ENCODE measurements around the gene CARMIL3.

Gene CARMIL3

GRCh38 chr14:24085215-24085614, 33.4 kb downstream of the CARMIL3 start:
- Histone ChIP-seq H3K23ac (ENCODE audit: low read length) (no peak overlapping the region), H3K4ac (ENCODE audit: low read depth, low read length) (no peak overlapping the region), H3K14ac (ENCODE audit: low read length) (no peak overlapping the region), H2BK12ac (ENCODE audit: low read length) (no peak overlapping the region), H3K9ac (ENCODE audit: low read length) (no peak overlapping the region), H3K79me1 (ENCODE audit: low read length) (no peaks in the 10 kb centered on the region), H3K9me3 (ENCODE audit: insufficient read depth, low read depth, low read length) (no peaks in the 10 kb centered on the region), H4K8ac (ENCODE audit: low read depth, low read length) (no peak overlapping the region), H3K4me3 (ENCODE audit: low read depth, low read length) (no peak overlapping the region), H3K18ac (ENCODE audit: low read length) (no peak overlapping the region), H2BK120ac (ENCODE audit: insufficient read depth, low read length, poor library complexity) (no peak overlapping the region), H3K4me2 (ENCODE audit: low read length) (no peak overlapping the region), H2AK5ac (ENCODE audit: low read length) (no peak overlapping the region), H3K36me3 (ENCODE audit: control insufficient read depth in 1 of 2, insufficient read depth in 2 of 2, low read length in 2 of 2) (no peaks in the 10 kb centered on the region), H2AFZ (ENCODE audit: insufficient read depth, low read length, poor library complexity) (no peak overlapping the region), H4K12ac (ENCODE audit: low read depth, low read length) (no peak overlapping the region), H3K27me3 (ENCODE audit: insufficient read depth, low read length) (peaks cover 13% of the 10 kb centered on the region), H4K91ac (ENCODE audit: low read depth, low read length) (no peak overlapping the region), H2BK5ac (ENCODE audit: low read depth, low read length, poor library complexity) (no peak overlapping the region), H3K27ac (ENCODE audit: low read depth, low read length) (no peak overlapping the region), H3K4me1 (ENCODE audit: control insufficient read depth in 1 of 2, insufficient read depth in 2 of 2, low read length in 2 of 2) (peaks cover 3 to 6% of the 10 kb centered on the region in 2 experiments), H3K79me2 (ENCODE audit: control insufficient read depth, insufficient read depth, low read length, poor library complexity) (no peaks in the 10 kb centered on the region)
- WGBS (ENCODE audit: extremely low coverage, insufficient coverage, insufficient read length), result no CpG with 5 or more reads among the region's 3 CpGs
- DNase-seq, result no peak

- Histone ChIP-seq H3K27ac (ENCODE audit: low read depth, low read length) (no peak overlapping the region), H3K4me1 (ENCODE audit: control insufficient read depth in 1 of 2, insufficient read depth in 2 of 2, low read length in 2 of 2) (peaks cover 0 to under 1% of the 10 kb centered on the region in 2 experiments), H3K79me1 (ENCODE audit: low read length) (no peaks in the 10 kb centered on the region), H3K27me3 (ENCODE audit: insufficient read depth, low read length) (peaks cover 5% of the 10 kb centered on the region), H3K4me3 (ENCODE audit: low read depth, low read length) (no peak overlapping the region), H4K91ac (ENCODE audit: low read depth, low read length) (no peak overlapping the region), H3K14ac (ENCODE audit: low read length) (no peak overlapping the region), H3K36me3 (ENCODE audit: control insufficient read depth in 1 of 2, insufficient read depth in 2 of 2, low read length in 2 of 2) (no peaks in the 10 kb centered on the region), H4K12ac (ENCODE audit: low read depth, low read length) (no peak overlapping the region), H2BK5ac (ENCODE audit: low read depth, low read length, poor library complexity) (no peak overlapping the region), H4K8ac (ENCODE audit: low read depth, low read length) (no peak overlapping the region), H3K23ac (ENCODE audit: low read length) (no peak overlapping the region), H2AK5ac (ENCODE audit: low read length) (no peak overlapping the region), H2AFZ (ENCODE audit: insufficient read depth, low read length, poor library complexity) (no peak overlapping the region), H3K9me3 (ENCODE audit: insufficient read depth, low read depth, low read length) (no peaks in the 10 kb centered on the region), H3K79me2 (ENCODE audit: control insufficient read depth, insufficient read depth, low read length, poor library complexity) (no peaks in the 10 kb centered on the region), H3K4me2 (ENCODE audit: low read length) (no peak overlapping the region), H2BK120ac (ENCODE audit: insufficient read depth, low read length, poor library complexity) (no peak overlapping the region), H3K4ac (ENCODE audit: low read depth, low read length) (no peak overlapping the region), H3K9ac (ENCODE audit: low read length) (no peak overlapping the region), H3K18ac (ENCODE audit: low read length) (no peak overlapping the region), H2BK12ac (ENCODE audit: low read length) (no peak overlapping the region)
- no peak for DNase-seq
- WGBS (ENCODE audit: extremely low coverage, insufficient coverage, insufficient read length), result no CpG with 5 or more reads among the region's 3 CpGs
Measured at GRCh38 chr14:24086193-24086955, 34.6 kb downstream of the CARMIL3 start.

- Histone ChIP-seq H2BK5ac (ENCODE audit: low read depth, low read length, poor library complexity) (no peak overlapping the region), H3K9ac (ENCODE audit: low read length) (no peak overlapping the region)
Measured at GRCh38 chr14:24087004-24087403, 35.2 kb downstream of the CARMIL3 start.

GRCh38 chr14:24088095-24088494, 36.3 kb downstream of the CARMIL3 start:
- no peak overlapping the region for H3K4me2 ChIP-seq (ENCODE audit: low read length)
- no peaks in the 10 kb centered on the region for H3K4me1 ChIP-seq (ENCODE audit: control insufficient read depth in 1 of 2, insufficient read depth in 2 of 2, low read length in 2 of 2)
- DNase-seq, result no peak
- no peak overlapping the region for H2BK5ac ChIP-seq (ENCODE audit: low read depth, low read length, poor library complexity)
- no peak overlapping the region for H3K23ac ChIP-seq (ENCODE audit: low read length)
- no peaks in the 10 kb centered on the region for H3K9me3 ChIP-seq (ENCODE audit: insufficient read depth, low read depth, low read length)
- no peaks in the 10 kb centered on the region for H3K36me3 ChIP-seq (ENCODE audit: control insufficient read depth in 1 of 2, insufficient read depth in 2 of 2, low read length in 2 of 2)
- H2BK12ac ChIP-seq (ENCODE audit: low read length), result no peak overlapping the region
- no peak overlapping the region for H4K91ac ChIP-seq (ENCODE audit: low read depth, low read length)
- no CpG with 5 or more reads among the region's 2 CpGs for WGBS (ENCODE audit: extremely low coverage, insufficient coverage, insufficient read length)
- no peak overlapping the region for H3K27ac ChIP-seq (ENCODE audit: low read depth, low read length)
- no peak overlapping the region for H2BK120ac ChIP-seq (ENCODE audit: insufficient read depth, low read length, poor library complexity)
- H3K79me1 ChIP-seq (ENCODE audit: low read length), result no peaks in the 10 kb centered on the region
- no peak overlapping the region for H2AK5ac ChIP-seq (ENCODE audit: low read length)
- no peak overlapping the region for H3K9ac ChIP-seq (ENCODE audit: low read length)
- H2AFZ ChIP-seq (ENCODE audit: insufficient read depth, low read length, poor library complexity), result no peak overlapping the region
- H3K18ac ChIP-seq (ENCODE audit: low read length), result no peak overlapping the region
- no peak overlapping the region for H4K12ac ChIP-seq (ENCODE audit: low read depth, low read length)
- H3K79me2 ChIP-seq (ENCODE audit: control insufficient read depth, insufficient read depth, low read length, poor library complexity), result no peaks in the 10 kb centered on the region
- no peaks in the 10 kb centered on the region for H3K27me3 ChIP-seq (ENCODE audit: insufficient read depth, low read length)
- no peak overlapping the region for H3K4ac ChIP-seq (ENCODE audit: low read depth, low read length)
- no peak overlapping the region for H4K8ac ChIP-seq (ENCODE audit: low read depth, low read length)
- no peak overlapping the region for H3K14ac ChIP-seq (ENCODE audit: low read length)
- no peak overlapping the region for H3K4me3 ChIP-seq (ENCODE audit: low read depth, low read length)

More at GRCh38 chr14:24087004-24087403, 35.2 kb downstream of the CARMIL3 start:
- no peak overlapping the region for H4K12ac ChIP-seq (ENCODE audit: low read depth, low read length)
- no peak overlapping the region for H3K4me2 ChIP-seq (ENCODE audit: low read length)
- no peak overlapping the region for H2AK5ac ChIP-seq (ENCODE audit: low read length)
- no peak overlapping the region for H2BK12ac ChIP-seq (ENCODE audit: low read length)
- H3K79me1 ChIP-seq (ENCODE audit: low read length), result no peaks in the 10 kb centered on the region
- no peak overlapping the region for H3K18ac ChIP-seq (ENCODE audit: low read length)
- H3K79me2 ChIP-seq (ENCODE audit: control insufficient read depth, insufficient read depth, low read length, poor library complexity), result no peaks in the 10 kb centered on the region
- no peak for DNase-seq
- H3K4me1 ChIP-seq (ENCODE audit: control insufficient read depth in 1 of 2, insufficient read depth in 2 of 2, low read length in 2 of 2), result no peaks in the 10 kb centered on the region
- H4K91ac ChIP-seq (ENCODE audit: low read depth, low read length), result no peak overlapping the region
- H2AFZ ChIP-seq (ENCODE audit: insufficient read depth, low read length, poor library complexity), result no peak overlapping the region
- H2BK120ac ChIP-seq (ENCODE audit: insufficient read depth, low read length, poor library complexity), result no peak overlapping the region
- H3K23ac ChIP-seq (ENCODE audit: low read length), result no peak overlapping the region
- H3K27ac ChIP-seq (ENCODE audit: low read depth, low read length), result no peak overlapping the region
- no CpG with 5 or more reads among the region's 1 CpG for WGBS (ENCODE audit: extremely low coverage, insufficient coverage, insufficient read length)
- H3K4ac ChIP-seq (ENCODE audit: low read depth, low read length), result no peak overlapping the region
- no peaks in the 10 kb centered on the region for H3K9me3 ChIP-seq (ENCODE audit: insufficient read depth, low read depth, low read length)
- H4K8ac ChIP-seq (ENCODE audit: low read depth, low read length), result no peak overlapping the region
- H3K27me3 ChIP-seq (ENCODE audit: insufficient read depth, low read length), result no peaks in the 10 kb centered on the region
- no peaks in the 10 kb centered on the region for H3K36me3 ChIP-seq (ENCODE audit: control insufficient read depth in 1 of 2, insufficient read depth in 2 of 2, low read length in 2 of 2)
- no peak overlapping the region for H3K14ac ChIP-seq (ENCODE audit: low read length)
- no peak overlapping the region for H3K4me3 ChIP-seq (ENCODE audit: low read depth, low read length)

Data from trophoblast cell (in vitro differentiated cells and primary cell).